GM19328 (cell line): ENCODE results near the gene OR10G3.
"Not testable (repeated sequence)": the region's sequence is repeated elsewhere in the genome, so short reads cannot be mapped to it uniquely, and the experiment has no call there.

ENCODE experiments used
- ATAC-seq: cut with Tn5 transposase; IDR thresholded peaks from one replicate; pipeline ENCODE4 v1.9.1; 2021; ENCODE audit warnings: mild to moderate bottlenecking, moderate library complexity; ENCODE audit not compliant: unreplicated experiment

OR10G3 gene, protein sequence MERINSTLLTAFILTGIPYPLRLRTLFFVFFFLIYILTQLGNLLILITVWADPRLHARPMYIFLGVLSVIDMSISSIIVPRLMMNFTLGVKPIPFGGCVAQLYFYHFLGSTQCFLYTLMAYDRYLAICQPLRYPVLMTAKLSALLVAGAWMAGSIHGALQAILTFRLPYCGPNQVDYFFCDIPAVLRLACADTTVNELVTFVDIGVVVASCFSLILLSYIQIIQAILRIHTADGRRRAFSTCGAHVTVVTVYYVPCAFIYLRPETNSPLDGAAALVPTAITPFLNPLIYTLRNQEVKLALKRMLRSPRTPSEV

DNA sequence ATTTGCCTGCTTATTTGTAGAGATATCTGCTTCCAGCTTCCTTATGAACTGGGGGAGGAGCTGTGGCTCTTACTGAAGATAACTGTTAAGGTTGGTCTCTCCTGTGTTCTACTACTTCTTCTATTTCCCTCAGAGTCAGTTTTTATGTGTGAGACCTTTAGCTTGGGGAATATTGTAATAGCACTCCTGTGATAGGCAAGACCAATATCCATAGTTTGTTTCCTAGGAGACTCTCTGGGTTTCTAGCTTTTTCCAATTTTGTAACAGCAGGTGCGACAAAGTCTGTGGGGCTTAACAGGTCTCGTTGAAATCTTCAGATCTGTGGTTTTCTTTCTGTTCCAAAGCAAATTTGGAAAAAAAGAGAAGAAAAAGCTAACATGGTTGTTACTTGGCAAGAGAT is at the start of gene OR10G3:
TSS of gene OR10G3 (minus strand) at position 101 of the 400 bp plus-strand sequence. CDS start 9,332 bp downstream, outside the sequence.
- ATAC-seq: no peak

DNA sequence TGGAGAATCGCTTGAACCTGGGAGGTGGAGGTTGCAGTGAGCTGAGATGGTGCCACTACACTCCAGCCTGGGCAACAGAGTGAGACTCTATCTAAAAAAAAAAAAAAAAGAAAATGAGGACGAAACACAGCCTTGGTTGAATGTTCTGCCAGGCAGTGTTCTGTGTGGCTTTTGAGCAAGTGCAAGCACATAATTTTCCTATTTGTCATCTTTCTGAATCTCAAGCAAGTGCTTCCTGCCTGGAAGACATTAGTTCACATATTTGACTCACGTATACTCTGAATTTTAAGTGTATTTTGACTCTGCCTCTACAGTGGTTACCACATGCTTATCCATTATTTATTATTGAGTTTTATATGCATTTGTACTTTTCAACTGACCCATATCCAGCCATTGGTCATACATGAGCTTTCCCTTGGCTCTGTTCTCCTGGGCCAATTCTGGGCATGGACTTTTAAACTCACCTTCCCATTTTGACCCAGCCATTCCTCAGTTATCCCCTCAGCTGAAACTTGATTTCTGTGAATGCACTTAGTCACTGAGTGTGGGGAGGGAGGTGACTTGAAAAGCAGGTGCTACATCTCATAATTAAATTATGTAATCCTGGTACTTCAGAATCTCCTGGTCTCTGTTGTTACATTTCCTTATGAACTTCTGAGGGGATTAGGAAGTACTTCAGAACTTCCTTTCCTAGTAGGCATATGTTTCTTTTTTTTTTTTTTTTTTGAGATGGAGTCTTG is 46.8 kb upstream of the OR10G3 start:
- ATAC-seq: no peak

DNA sequence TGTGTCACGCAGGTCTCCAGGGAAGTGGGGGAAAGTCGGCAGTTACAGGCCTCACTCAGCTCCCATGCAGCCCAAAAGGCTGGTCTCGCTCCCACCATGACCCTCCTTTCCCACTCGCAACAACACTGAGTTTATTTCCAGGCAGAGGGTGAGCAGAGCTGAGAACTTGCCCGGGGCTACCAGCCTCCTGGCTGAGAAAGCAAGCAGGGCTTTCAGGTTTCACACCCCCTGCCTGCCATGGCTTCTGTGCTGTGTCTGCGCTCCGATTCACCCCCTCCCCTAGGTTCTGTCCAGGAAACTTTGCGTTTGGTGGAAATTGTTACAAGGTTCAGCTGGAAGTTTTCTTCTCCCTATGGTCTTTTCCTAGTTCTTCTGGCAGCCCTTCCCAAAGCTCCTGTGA is 37.7 kb upstream of the OR10G3 start:
- no peak for ATAC-seq

DNA sequence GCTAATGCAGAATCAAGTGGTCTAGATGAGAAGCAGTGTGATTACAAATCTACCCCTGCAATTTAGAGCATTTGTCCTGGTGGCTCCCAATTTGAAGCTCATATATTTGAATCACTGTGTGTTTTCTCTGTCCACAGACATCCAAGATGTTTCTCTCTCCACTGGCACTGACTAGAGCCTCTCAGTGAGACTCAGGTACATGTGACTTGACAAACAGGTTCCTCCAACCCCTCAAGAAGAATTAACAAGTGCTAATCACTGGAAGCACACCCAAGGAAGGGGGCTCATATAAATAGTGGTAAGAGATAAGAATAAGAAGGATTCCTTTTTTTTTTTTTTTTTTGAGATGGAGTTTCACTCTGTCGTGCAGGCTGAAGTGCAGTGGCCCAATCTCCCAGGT is 34.4 kb upstream of the OR10G3 start:
- no peak for ATAC-seq

DNA sequence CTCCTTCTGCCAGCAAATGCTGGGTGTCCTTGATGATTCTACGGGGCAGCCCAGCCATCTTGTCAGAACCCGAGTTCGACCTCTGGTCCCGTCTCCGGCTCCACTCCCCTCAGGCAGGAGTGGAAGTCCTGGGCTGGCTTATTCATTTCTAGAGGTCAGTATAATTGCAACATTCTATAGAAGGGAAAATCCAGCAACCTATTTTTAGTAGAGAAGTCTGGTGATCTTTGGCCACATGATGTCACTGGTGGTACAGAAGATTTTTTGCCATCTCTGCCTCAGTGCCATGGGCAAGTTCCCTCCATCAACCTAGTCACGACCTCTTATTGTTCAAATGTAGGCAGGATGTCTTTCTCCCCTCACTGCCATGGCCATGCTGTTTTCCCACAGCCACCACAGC is 32.4 kb upstream of the OR10G3 start:
- no peak for ATAC-seq

DNA sequence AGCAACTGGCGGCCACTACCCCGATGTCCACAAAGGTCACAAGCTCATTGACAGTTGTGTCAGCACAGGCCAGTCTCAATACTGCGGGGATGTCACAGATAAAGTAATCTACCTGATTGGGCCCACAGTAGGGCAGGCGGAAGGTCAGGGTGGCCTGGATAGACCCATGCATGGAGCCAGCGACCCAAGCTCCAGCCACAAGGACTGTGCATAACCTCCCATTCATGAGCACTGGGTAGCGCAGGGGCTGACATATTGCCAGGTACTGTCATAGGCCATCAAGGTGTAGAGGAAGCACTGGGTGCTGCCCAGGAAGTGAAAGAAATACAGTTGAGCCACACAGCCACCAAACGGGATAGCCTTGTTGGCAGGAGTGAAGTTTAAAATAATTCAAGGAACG is 22.3 kb upstream of the OR10G3 start:
- ATAC-seq: not testable (repeated sequence)

DNA sequence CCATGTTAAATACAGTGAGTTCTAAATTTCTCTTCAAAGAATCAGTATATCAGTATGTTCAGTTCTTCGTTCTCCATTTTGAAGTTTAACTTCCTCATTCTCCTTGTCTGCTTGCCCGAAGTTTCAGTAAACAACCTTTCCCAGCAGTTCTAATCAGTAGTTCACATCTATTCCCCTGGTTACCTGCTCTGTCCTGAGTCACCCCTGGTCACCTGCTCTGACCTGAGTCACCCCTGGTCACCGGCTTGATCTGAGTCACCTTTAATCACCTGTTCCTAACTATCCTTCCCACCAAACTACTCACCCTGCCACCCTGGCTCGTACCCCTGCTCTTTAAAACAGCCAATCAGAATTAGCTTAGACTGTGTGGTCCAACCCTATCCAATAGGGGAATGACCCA is 9.4 kb upstream of the OR10G3 start:
- ATAC-seq: no peak

DNA sequence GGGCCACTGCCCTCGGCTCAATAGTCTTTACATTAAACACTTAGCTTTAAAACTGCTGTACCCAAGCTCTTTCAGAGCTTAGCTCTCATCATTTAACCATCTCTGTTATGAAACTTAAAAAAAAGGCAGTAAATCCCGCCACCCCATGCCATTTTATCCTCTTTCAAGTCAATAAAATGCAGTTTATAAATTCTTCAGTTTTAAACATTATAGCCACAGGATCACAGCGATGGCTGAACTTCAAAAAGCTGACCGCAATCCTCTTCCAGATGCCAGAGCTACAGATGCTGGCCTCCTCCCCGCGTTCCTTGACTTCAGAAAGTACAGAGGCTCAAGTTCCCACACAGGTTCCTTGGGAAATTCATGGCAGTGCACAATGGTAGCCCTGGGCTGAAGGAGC is 4.2 kb downstream of the OR10G3 start:
- ATAC-seq: no peak

DNA sequence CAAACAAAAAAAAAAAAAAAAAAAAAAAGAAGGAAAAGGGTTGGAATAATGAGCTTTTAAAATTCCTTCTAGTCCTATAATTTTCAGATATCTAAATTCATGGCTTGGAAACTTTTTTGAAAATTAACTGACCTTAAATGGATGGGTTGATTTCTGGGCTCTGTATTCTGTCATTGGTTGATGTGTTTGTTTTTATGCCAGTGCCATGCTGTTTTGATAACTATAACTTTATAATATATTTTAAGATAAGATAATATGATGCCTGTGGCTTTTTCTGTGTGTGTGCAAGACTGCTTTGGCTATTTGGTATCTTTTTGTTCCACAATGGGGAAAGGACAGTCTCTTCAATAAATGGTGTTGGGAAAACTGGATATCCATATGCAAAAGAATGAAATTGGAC is 7.3 kb downstream of the OR10G3 start:
- ATAC-seq: no peak

DNA sequence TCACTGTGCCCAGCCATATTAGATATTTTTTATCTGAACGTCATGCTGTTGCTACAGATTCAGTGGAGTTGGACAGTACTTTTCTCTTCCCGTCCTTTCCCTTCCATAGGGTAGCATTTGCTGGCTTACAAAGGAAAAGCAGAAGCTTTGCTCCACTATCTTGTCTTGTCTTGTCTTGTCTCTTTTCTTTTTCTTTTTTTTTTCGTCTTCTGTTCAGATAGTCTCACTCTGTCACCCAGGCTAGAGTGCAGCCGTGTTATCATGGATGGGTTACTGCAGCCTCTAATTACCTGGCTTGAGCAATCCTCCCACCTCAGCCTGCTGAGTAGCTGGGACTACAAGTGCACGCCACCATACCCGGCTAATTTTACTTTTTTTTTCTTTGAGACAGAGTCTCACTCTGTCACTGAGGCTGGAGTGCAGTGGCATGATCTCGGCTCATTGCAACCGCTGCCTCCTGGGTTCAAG is 21.1 kb downstream of the OR10G3 start:
- no peak for ATAC-seq

DNA sequence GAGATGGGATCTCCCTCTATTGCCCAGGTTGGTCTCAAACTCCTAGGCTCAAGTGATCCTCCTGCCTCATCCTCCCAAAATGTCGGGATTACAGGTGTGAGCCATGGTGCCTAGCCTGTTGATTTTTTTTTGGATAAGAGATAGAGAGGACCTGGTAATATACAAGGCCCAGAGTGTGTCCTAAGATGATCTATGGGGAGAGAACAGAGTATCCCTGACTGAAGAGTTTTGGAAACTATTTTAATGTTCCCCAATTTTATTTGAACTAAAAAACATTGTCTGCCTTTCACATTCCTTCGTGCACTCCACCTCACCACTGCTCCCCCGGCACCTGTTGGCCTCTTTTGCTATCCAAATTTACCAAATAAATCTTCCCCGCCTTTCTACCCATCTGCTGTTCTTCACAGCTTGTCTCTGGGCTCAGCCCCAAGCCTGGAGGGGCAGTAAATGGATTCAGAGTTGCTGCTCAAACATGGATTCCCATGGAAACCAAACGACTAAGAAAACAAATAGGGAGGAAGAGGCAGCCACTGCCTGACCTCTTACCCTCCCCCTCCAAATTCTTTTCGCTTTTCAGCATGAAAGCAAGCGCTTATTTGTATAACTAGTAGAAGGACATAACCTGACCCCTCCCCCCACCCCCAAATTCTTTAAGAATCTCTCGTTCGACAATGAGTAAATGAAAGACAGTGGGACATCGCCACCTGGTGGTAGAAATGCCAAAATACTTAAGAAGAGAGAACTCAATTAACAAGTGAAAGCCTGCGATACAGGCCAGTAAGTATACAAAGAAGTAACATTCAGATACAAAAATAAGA is 22.6 kb downstream of the OR10G3 start:
- ATAC-seq: no peak

DNA sequence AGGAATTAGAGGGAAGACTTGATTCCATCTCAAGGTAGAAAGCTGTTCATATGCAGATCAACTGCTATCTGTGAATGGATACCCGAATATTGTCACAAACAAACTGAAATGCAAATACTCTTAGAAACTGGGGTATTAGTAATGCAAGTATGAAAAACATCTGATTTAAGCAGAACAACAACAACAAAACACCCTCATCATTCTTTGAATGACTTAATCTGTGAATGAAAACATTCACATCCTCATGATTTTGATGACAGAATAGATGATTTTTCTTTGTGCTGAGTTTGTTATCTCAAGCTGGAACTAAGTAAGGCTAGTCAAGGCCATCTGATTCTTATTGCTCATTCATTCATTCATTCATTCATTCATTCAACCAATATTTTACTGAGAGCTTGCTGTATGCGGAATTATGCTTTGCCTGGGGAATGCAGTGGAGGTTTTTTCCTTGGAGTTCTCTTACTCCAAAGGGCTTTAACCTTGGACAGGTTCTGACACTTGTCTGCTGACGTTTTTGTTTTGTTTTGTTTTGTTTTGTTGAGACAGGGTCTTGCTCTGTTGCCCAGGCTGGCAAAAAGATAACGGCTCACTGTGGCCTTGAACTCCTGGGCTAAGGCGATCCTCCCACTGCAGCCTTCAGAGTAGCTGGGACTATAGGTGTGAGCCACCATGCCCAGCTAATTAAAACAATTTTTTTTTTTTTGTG is 23.3 kb downstream of the OR10G3 start:
- ATAC-seq: no peak

DNA sequence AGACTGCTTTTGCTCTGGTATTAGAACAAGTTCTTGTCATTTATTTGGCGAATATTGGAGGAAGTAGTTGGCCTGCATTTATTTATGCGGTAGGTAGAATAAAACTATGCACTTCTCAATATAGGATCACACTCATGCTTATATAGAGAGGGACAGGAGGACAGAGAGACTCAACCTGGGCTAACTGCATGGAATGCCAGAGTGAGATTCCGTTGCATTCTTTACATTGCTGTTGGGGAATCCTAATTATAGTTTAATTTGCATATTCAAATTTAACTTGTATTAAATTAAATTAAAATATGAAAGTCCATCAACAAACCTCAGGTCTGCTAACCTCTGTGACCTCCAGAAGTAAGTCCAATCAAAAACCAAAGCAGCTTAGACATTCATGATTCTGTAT is 26.6 kb downstream of the OR10G3 start:
- no peak for ATAC-seq

DNA sequence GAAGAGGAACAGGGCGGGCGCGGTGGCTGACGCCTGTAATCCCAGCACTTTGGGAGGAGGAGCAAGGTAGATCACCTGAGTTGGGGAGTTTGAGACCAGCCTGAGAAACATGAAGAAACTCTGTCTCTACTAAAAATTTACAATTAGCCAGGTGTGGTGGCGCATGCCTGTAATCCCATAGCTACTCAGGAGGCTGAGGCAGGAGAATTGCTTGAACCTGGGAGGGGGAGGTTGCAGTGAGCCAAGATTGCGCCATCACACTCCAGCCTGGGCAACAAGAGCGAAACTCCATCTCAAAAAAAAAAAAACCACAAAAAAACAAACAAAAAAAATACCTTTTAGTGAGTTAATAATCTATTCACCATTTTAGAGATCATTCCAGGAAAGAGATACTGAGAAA is 35.3 kb downstream of the OR10G3 start:
- not testable (repeated sequence) for ATAC-seq

DNA sequence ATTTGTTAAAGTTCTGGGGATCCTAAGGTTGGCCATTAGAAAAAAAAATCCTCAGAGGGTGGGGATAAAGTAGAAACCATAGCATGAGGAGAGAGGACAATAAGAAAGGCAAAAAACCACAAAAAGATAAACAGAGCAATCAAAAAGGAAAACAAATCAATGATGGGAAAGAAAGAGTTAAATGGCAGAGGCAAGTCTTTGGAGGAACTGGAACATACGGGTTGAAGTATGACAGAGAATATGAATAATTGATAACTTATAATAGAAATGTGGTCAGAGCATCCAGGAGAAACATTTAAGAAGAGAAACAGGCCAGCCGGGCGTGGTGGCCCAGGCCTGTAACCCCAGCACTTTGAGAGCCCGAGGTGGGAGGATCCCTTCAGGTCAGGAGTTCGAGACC is 35.9 kb downstream of the OR10G3 start:
- ATAC-seq: no peak

DNA sequence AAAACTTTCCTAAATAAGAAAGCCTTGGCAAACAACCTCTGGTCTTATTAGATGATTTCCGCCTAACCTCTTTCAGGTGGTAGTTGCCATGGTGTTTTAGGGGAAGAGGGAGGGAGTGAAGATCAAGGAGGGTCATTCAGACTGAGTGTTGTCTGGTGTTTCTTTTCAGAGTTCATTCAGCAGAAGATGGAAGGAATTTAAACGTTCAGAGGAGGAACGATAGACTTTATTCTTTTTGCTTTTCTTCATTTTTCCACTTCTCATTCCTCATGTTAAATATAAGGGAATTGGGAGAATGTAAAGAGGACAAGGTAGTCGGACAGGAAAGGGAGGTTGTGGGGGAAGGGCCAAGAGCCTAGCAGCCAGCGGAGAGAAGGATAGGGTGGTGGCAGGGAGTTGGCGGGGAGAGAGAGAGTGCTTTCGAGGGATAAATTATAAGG is 36.3 kb downstream of the OR10G3 start:
- ATAC-seq: no peak

DNA sequence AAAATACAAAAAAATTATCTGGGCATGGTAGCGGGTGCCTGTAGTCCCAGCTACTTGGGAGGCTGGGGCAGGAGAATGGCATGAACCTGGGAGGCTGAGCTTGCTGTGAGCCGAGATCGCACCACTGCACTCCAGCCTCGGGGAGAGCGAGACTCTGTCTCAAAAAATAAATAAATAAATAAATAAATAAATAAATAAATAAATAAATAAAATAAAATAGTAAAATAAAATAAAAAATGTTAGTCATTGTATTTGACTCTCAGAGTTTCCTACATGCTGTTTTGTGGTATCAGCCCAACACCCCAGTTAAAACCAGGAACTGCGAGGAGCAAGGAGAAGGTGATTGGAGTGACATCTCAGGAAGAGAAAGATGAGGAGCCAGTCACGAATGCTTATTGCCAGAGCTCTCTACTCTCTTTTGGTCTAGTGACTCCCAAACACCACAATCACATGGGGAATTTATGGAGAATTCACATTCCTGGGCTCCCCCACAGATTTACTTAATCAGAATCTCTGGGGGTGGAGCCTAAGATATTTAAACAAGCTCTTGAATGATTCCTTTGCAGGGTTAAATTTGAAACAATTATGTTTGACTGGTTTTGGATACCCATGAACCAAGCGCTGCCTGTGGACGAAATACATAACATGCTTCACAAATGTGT is 38.3 kb downstream of the OR10G3 start:
- ATAC-seq: no peak

DNA sequence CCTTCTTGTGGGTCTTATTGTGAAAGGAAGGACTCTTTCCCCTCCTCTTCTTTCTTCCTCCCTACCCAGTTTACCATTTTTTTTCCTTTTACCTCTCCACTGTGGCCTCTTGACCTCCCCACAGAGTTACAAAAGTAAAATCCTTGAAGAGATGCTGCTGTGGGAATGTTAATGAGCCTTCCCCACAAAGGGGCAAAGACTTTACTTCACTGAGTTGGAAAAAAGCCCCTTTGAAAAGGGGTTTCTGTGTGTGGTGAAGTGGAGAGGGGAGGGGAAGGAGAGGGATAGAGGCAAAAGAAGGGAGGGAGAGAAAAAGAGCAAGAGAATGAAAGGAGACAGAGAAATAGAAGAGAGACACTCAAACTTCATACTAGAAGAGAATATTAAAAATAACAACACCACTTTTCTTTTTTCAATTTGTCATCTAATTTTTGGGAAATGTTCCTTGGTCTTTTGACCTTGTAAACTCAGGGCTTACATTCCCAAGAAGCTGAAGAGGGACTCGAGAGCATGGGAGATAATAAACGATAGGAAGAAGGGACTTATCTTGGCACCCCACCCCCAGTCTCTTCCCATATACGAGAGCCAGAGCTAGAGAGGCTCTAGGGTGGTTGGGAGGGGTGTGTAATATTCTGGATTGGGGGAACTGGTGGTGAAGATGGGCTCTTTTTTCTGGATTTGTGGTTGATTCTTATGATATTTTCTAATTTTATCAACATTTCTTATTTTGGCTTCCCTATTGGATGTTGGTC is 40.5 kb downstream of the OR10G3 start:
- no peak for ATAC-seq

DNA sequence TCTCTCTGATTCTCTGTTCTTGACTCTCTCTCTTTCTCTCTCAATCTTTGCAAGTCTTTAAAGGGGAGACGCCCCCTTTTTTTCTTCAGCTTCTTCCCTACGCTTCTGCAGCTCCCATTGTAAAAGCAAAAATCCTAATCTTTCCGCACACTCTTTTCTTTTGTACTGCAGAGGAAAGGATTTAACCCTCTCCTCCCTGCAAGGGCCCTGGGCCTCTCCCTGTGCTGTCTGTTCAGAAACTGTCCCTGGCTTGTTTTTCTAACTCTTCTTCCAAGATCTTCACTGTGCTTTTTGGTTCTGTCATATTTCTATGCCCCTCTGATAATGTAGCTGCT is 42.8 kb downstream of the OR10G3 start:
- ATAC-seq: no peak
